Loucy (cell line): ENCODE data around the gene BEST1.

ENCODE experiments used
- EZH2phosphoT487 ChIP-seq: fragments of 200-600 bp; IDR thresholded peaks from 2 replicates; pipeline ENCODE4 v1.6.1; 2018; ENCODE audit warnings: antibody characterized with exemption, mild to moderate bottlenecking, moderate library complexity, borderline replicate concordance
- TF ChIP-seq, protein P1 (sequence below): fragments of 200-600 bp; sonication (generic); conservative IDR thresholded peaks from 2 replicates; pipeline ENCODE4 v1.5.1; 2014; ENCODE audit warnings: mild to moderate bottlenecking, antibody characterized with exemption, low read length

DNA sequence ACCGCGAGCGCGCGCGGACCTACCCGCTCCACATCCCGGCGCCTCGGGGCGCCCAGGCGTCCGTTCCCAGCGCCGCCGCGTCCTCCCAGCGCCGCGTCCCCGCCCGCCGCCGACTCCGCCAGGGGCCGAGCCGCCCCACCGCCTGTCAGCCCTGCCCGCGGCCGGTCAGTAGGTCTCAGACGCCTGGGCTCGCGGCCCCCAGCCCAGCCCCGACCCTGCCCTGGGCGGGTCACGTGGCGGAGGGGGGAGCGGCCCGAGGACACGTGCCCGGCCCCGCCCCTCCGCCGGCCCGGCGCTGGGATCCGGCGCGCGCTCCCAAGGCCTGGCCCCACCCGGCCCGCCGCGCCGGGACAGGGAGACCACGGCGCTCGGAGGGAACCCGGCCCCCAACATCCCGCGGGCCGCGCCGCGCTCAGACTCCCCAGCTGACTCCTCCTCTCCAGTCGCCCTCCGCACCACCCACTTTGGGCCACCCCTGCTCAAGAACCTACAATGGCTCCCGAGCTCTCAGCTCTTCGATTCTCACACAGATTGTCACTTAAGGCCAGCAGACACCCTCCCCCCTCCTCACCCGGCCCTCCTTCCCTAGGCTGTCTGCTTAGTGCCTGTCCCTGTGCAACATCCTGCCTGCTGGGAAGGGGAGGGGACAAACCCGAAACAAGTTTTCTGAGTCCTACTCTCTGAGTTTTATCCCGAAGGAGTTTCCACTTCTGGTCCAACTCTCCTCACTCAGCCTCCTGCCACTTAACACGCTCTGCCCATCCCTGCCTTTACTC, 32.6 kb upstream of the BEST1 start, which contains the start of gene RAB3IL1:
- TF ChIP-seq, protein P1, sequence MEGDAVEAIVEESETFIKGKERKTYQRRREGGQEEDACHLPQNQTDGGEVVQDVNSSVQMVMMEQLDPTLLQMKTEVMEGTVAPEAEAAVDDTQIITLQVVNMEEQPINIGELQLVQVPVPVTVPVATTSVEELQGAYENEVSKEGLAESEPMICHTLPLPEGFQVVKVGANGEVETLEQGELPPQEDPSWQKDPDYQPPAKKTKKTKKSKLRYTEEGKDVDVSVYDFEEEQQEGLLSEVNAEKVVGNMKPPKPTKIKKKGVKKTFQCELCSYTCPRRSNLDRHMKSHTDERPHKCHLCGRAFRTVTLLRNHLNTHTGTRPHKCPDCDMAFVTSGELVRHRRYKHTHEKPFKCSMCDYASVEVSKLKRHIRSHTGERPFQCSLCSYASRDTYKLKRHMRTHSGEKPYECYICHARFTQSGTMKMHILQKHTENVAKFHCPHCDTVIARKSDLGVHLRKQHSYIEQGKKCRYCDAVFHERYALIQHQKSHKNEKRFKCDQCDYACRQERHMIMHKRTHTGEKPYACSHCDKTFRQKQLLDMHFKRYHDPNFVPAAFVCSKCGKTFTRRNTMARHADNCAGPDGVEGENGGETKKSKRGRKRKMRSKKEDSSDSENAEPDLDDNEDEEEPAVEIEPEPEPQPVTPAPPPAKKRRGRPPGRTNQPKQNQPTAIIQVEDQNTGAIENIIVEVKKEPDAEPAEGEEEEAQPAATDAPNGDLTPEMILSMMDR, result no peak
- no peak for TF ChIP-seq EZH2phosphoT487
